GM18507 (cell line): ENCODE measurements around the gene RRP8.
A peak's percentile ranks its signal among the peaks of the same experiment; 100 is the strongest.

Source experiments
- DNase-seq: peaks from one replicate; pipeline ENCODE4 v3.0.0; 2011; ENCODE audit warnings: low read depth; ENCODE audit not compliant: insufficient read length; ENCODE audit errors: extremely low spot score
- FAIRE-seq: peaks from 2 replicates; lab custom pipeline; 2011; peaks lifted over from hg19 to GRCh38; lab: Jason Lieb, UNC

Gene RRP8

GRCh38 chr11:6619004-6619745 is 15.8 kb upstream of the RRP8 start, which contains the start of gene TPP1:
TSS of gene TPP1 (minus strand) at chr11:6619422. CDS start at chr11:6619400, 22 bp downstream.
- DNase-seq (peak; percentile 95), FAIRE-seq (peak; percentile 100)

GRCh38 chr11:6618117-6619003 is 14.9 kb upstream of the RRP8 start:
- FAIRE-seq: peak; percentile 82
- DNase-seq: no peak

GRCh38 chr11:6617315-6617781 is 13.9 kb upstream of the RRP8 start:
- FAIRE-seq: no peak

GRCh38 chr11:6616596-6617250 is 13.3 kb upstream of the RRP8 start:
- no peak for FAIRE-seq

More at GRCh38 chr11:6617315-6617781, 13.9 kb upstream of the RRP8 start:
- no peak for DNase-seq

GRCh38 chr11:6615882-6616585 is 12.6 kb upstream of the RRP8 start:
- no peak for FAIRE-seq
- no peak for DNase-seq

More at GRCh38 chr11:6616596-6617250, 13.3 kb upstream of the RRP8 start:
- DNase-seq: no peak

GRCh38 chr11:6615046-6615445 is 11.6 kb upstream of the RRP8 start:
- FAIRE-seq (no peak), DNase-seq (no peak)

GRCh38 chr11:6614446-6614845 is 11.0 kb upstream of the RRP8 start:
- DNase-seq (no peak), FAIRE-seq (no peak)

GRCh38 chr11:6613496-6613895 is 10.1 kb upstream of the RRP8 start:
- DNase-seq (no peak), FAIRE-seq (no peak)

- FAIRE-seq: peak; percentile 96
- DNase-seq: peak; percentile 77
Measured at GRCh38 chr11:6612213-6613041, 9.0 kb upstream of the RRP8 start, which contains the start of gene TAF10. TSS of gene TAF10 (minus strand) at chr11:6612216. CDS start at chr11:6612189, 27 bp downstream.

- no peak for FAIRE-seq
- DNase-seq: no peak
Measured at GRCh38 chr11:6611963-6612212, 8.5 kb upstream of the RRP8 start.

- no peak for FAIRE-seq
Measured at GRCh38 chr11:6611092-6611962, 7.9 kb upstream of the RRP8 start.

GRCh38 chr11:6610591-6610990 is 7.2 kb upstream of the RRP8 start:
- FAIRE-seq: no peak
- no peak for DNase-seq

More at GRCh38 chr11:6611092-6611962, 7.9 kb upstream of the RRP8 start:
- no peak for DNase-seq

- DNase-seq: no peak
- no peak for FAIRE-seq
Measured at GRCh38 chr11:6609502-6610015, 6.1 kb upstream of the RRP8 start.

GRCh38 chr11:6608726-6609501 is 5.5 kb upstream of the RRP8 start:
- DNase-seq (no peak), FAIRE-seq (no peak)

- no peak for DNase-seq
- no peak for FAIRE-seq
Measured at GRCh38 chr11:6608011-6608410, 4.6 kb upstream of the RRP8 start.

GRCh38 chr11:6607190-6607795 is 3.9 kb upstream of the RRP8 start:
- no peak for DNase-seq
- no peak for FAIRE-seq
